B cell (primary cell): Measurements from ENCODE around the gene NSFL1C. TPM values are rescaled to one million over a fixed set of nuclear protein-coding genes. Genes with fewer than 3 reads are reported as not detected.

Source experiments
- ATAC-seq: fragments of 200-7000 bp; cut with Tn5 transposase; one replicate; pipeline ENCODE4 v1.10.0; 2021; ENCODE audit warnings: low read depth, mild to moderate bottlenecking, moderate number of reproducible peaks, moderate library complexity
- CTCF ChIA-PET: fragments of 350-600 bp; sonication (Branson Sonifier 250); formaldehyde crosslinking; loops from one replicate; lab custom pipeline; 2021; ENCODE audit warnings: antibody characterized with exemption, inconsistent platforms; lab: Charles Lee
- POLR2A ChIA-PET: fragments of 350-600 bp; sonication (Branson Sonifier 250); formaldehyde crosslinking; loops from one replicate; lab custom pipeline; 2021; ENCODE audit warnings: antibody characterized with exemption; lab: Charles Lee
- DNase-seq: peaks from one replicate; pipeline ENCODE4 v3.0.0; 2013
- H2AFZ ChIP-seq: 2 replicates; pipeline ENCODE4 v1.6.1; 2012; ENCODE audit warnings: mild to moderate bottlenecking, low read depth, low read length; ENCODE audit not compliant: insufficient read depth, poor library complexity, severe bottlenecking
- H3K27ac ChIP-seq, 2 donors: 1 replicate in 1 of 2; 2 replicates in 1 of 2; pipeline ENCODE4 v1.5.1; 2012 to 2013; ENCODE audit warnings: low read length in 2 of 2, mild to moderate bottlenecking in 2 of 2, moderate library complexity in 1 of 2
- H3K27me3 ChIP-seq, 4 experiments: fragments of 200-600 bp in 1 of 4; sonication (generic) in 1 of 4; replicated peaks in 1 of 4; 1 replicate in 2 of 4; 2 replicates in 2 of 4; pipeline versions ENCODE4 v1.6.1 to v1.7.0; 2013 to 2016; ENCODE audit warnings: low read length in 3 of 4, mild to moderate bottlenecking in 2 of 4, mixed read lengths in 1 of 4, moderate library complexity in 1 of 4; ENCODE audit not compliant: insufficient read depth in 4 of 4, control insufficient read depth in 3 of 4; ENCODE audit errors: control extremely low read depth in 1 of 4
- H3K36me3 ChIP-seq, 2 experiments: replicated peaks in 1 of 2; 1 replicate in 1 of 2; 2 replicates in 1 of 2; pipeline versions ENCODE4 v1.6.1 to v1.7.1; 2013; ENCODE audit warnings: low read length in 1 of 2; ENCODE audit not compliant: insufficient read depth in 2 of 2, control insufficient read depth in 1 of 2; ENCODE audit errors: control extremely low read depth in 1 of 2, extremely low read depth in 1 of 2
- H3K4me1 ChIP-seq, 2 donors: fragments of 200-600 bp in 1 of 2; sonication (generic) in 1 of 2; 1 replicate in 1 of 2; 2 replicates in 1 of 2; pipeline versions ENCODE4 v1.5.1 to v1.6.1; 2013 to 2017; ENCODE audit warnings: low read length in 2 of 2; ENCODE audit not compliant: control insufficient read depth in 2 of 2, insufficient read depth in 2 of 2
- H3K4me2 ChIP-seq: replicated peaks from 2 replicates; pipeline ENCODE3; 2012; ENCODE audit warnings: mild to moderate bottlenecking, low read depth, low read length; ENCODE audit not compliant: poor library complexity, severe bottlenecking
- H3K4me3 ChIP-seq, 5 experiments: fragments of 200-600 bp in 1 of 5; sonication (generic) in 1 of 5; 1 replicate in 3 of 5; 2 replicates in 2 of 5; pipeline versions ENCODE4 v1.5.1 to v1.7.0; 2011 to 2016; ENCODE audit warnings: low read length in 4 of 5, mild to moderate bottlenecking in 4 of 5, low read depth in 2 of 5, control low read depth in 1 of 5, moderate library complexity in 1 of 5; ENCODE audit not compliant: insufficient read depth in 1 of 5; ENCODE audit errors: control extremely low read depth in 1 of 5, extremely low read depth in 1 of 5
- H3K79me2 ChIP-seq: fragments of 200-600 bp; sonication (generic); one replicate; pipeline ENCODE4 v1.6.0; 2016; ENCODE audit warnings: low read length; ENCODE audit not compliant: control insufficient read depth, insufficient read depth
- H3K9ac ChIP-seq: fragments of 200-600 bp; sonication (generic); 2 replicates; pipeline ENCODE4 v1.6.1; 2017; ENCODE audit warnings: mild to moderate bottlenecking, low read length, moderate library complexity
- H3K9me3 ChIP-seq, 3 donors: one replicate each; pipeline versions ENCODE4 v1.6.1 to v1.7.1; 2013; ENCODE audit warnings: low read length in 2 of 3; ENCODE audit not compliant: control insufficient read depth in 2 of 3, insufficient read depth in 1 of 3; ENCODE audit errors: control extremely low read depth in 1 of 3
- H4K20me1 ChIP-seq: 2 replicates; pipeline ENCODE4 v1.6.0; 2012; ENCODE audit warnings: mild to moderate bottlenecking, low read length; ENCODE audit not compliant: insufficient read depth, control insufficient read depth, poor library complexity, severe bottlenecking
- H3K27ac Mint-ChIP-seq: one replicate; pipeline ENCODE4 v1.8.0; 2021; ENCODE audit warnings: mixed read lengths
- H3K27me3 Mint-ChIP-seq: one replicate; pipeline ENCODE4 v1.8.0; 2021; ENCODE audit warnings: mixed read lengths
- H3K4me1 Mint-ChIP-seq: one replicate; pipeline ENCODE4 v1.8.0; 2021; ENCODE audit warnings: mixed read lengths
- H3K4me3 Mint-ChIP-seq: one replicate; pipeline ENCODE4 v1.8.0; 2021; ENCODE audit warnings: mixed read lengths
- H3K9me3 Mint-ChIP-seq: one replicate; pipeline ENCODE4 v1.8.0; 2022; ENCODE audit warnings: mixed read lengths; ENCODE audit not compliant: insufficient read depth
- CTCF ChIP-seq: fragments of 200-600 bp; IDR thresholded peaks from one replicate; pipeline ENCODE4 v1.8.0; 2022; ENCODE audit warnings: antibody characterized with exemption, mild to moderate bottlenecking
- EZH2 ChIP-seq: IDR thresholded peaks from 2 replicates; pipeline ENCODE4 v1.6.1; 2012; ENCODE audit warnings: borderline replicate concordance, low read depth, mild to moderate bottlenecking, moderate library complexity, low read length; ENCODE audit not compliant: insufficient read depth, poor library complexity, severe bottlenecking
- WGBS: methylation state at CpG from one replicate; pipeline ENCODE4 v1.1.5; 2013; ENCODE audit warnings: missing lambda C conversion rate; ENCODE audit not compliant: insufficient coverage; 5-methylcytosine and 5-hydroxymethylcytosine counted together
- intact Hi-C: fragments of 100-400 bp; cut with micrococcal nuclease; formaldehyde crosslinking; loops from one replicate; pipeline ENCODE4 v1.10.0; 2022
- polyA plus RNA-seq: library from polyadenylated mRNA; depleted of rRNA; stranded (reverse); fragments of >200 nt; gene quantifications from 2 replicates; pipeline ENCODE4 v1.2.3, GENCODE V29; 2012
- total RNA-seq, 2 donors: library from RNA; stranded (reverse); fragments of 120-200 nt in 1 of 2; gene quantifications; 1 replicate in 1 of 2; 2 replicates in 1 of 2; pipeline versions ENCODE4 v1.2.3 to v1.2.4, GENCODE V29; 2013 to 2022

The NSFL1C gene
- total and polyA plus RNA-seq, 2 donors (not counting 1 experiment from before 2014, with no cell fraction given) = 24.1 to 80.3 TPM

DNA sequence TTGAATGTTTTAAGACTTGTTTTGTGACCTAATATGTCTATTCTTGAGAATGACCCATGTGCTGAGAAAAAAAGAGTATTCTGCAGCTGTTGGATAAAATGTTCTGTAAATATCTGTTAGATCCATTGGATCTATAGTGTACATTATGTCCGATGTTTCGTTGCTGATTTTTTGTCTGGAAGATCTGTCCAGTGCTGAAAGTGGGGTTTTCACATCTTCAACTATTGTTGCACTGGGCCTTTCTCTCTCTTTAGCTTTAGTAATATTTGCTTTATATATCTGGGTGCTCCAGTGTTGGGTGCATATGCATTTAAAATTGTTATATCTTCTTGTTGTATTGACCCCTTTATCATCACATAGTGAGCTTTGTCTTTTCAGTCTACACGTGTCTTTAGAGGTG is 30.3 kb upstream of the NSFL1C start:
- Histone ChIP-seq H3K36me3 (no peaks in the 10 kb centered on the region), H3K4me2 (no peak overlapping the region), H3K9ac (no peak overlapping the region), H3K4me1 (peaks cover 26% of the 10 kb centered on the region in 2 donors), H3K4me3 (no peak overlapping the region), H3K79me2 (no peaks in the 10 kb centered on the region), H4K20me1 (no peaks in the 10 kb centered on the region), H3K27me3 (peaks cover 0 to 17% (median 8%) of the 10 kb centered on the region in 4 experiments), H3K9me3 (peaks cover 0 to 1% (median 0%) of the 10 kb centered on the region in 3 donors), H2AFZ (no peak overlapping the region), H3K27ac (no peak overlapping the region)
- DNase-seq (no peak), ATAC-seq (no peak)
- CTCF ChIA-PET = interaction anchor here (1.0 to 1.1 kb wide), 2 partner anchors 12 to 280 kb away, joined by 3 to 5 read pairs; no protein-coding TSS in a partner anchor
- H3K4me1 Mint-ChIP-seq = peaks cover 31% of the 10 kb centered on the region
- H3K27me3 Mint-ChIP-seq = peaks cover 33% of the 10 kb centered on the region
- TF ChIP-seq EZH2 = no peak
- TF ChIP-seq CTCF = no peak
- H3K9me3 Mint-ChIP-seq = no peaks in the 10 kb centered on the region
- POLR2A ChIA-PET = no interaction called here
- no CpG with 5 or more reads among the region's 3 CpGs for WGBS
- H3K27ac Mint-ChIP-seq = no peak overlapping the region
- intact Hi-C loops = no loop called here
- H3K4me3 Mint-ChIP-seq = no peak overlapping the region

DNA sequence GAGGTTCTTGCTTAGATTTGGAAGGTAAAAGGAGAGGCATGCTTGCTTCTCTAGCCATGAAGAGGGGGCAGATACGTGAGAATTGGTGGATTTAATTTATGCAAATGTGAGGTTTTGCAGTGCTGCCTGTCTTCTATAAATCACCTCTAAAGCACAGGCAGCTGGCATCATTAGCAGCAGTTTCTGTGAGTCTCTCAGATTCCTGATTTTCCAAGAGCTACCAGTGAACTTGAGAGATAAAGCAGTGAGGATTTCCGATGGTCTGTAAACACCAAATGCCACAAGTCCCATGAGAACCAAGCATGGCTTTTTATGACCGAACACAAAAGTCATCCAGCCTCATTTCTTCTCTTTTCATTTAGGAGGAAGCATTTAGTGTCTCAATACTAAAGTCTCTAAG is 27.8 kb upstream of the NSFL1C start:
- peak overlapping the region; percentile 13 for H3K4me3 Mint-ChIP-seq
- Histone ChIP-seq H3K4me3 (no peak overlapping the region), H3K79me2 (no peaks in the 10 kb centered on the region), H3K4me1 (peaks cover 37 to 38% of the 10 kb centered on the region in 2 donors), H2AFZ (peak overlapping the region; percentile 34), H3K27me3 (peaks cover 0 to 5% (median 2%) of the 10 kb centered on the region in 4 experiments), H3K9ac (peak overlapping the region; percentile 30), H3K27ac (no peak overlapping the region), H4K20me1 (no peaks in the 10 kb centered on the region), H3K9me3 (no peaks in the 10 kb centered on the region), H3K4me2 (peak overlapping the region; percentile 58), H3K36me3 (no peaks in the 10 kb centered on the region)
- TF ChIP-seq EZH2 = no peak
- no peak for TF ChIP-seq CTCF
- CTCF ChIA-PET = interaction anchor here (4.2 kb wide), 1 partner anchor 9 kb away, joined by 31 read pairs; no protein-coding TSS in a partner anchor
- peaks cover 44% of the 10 kb centered on the region for H3K4me1 Mint-ChIP-seq
- WGBS = no CpG with 5 or more reads among the region's 3 CpGs
- H3K27ac Mint-ChIP-seq = no peak overlapping the region
- DNase-seq (no peak), ATAC-seq (no peak)
- intact Hi-C loops = no loop called here
- POLR2A ChIA-PET = no interaction called here
- no peaks in the 10 kb centered on the region for H3K9me3 Mint-ChIP-seq
- H3K27me3 Mint-ChIP-seq = peaks cover 15% of the 10 kb centered on the region
